Gastrocnemius medialis (tissue), 4 donors: ENCODE measurements around the gene PLXNA2.

Experiments
- POLR2A ChIP-seq, 2 donors: fragments of 450-650 bp; IDR thresholded peaks; one replicate each; pipeline ENCODE4 v1.6.1; 2017; ENCODE audit warnings: antibody characterized with exemption in 2 of 2, mild to moderate bottlenecking in 2 of 2, moderate library complexity in 2 of 2
- TF ChIP-seq, protein P1 (sequence below), 5 experiments: fragments of 450-650 bp in 3 of 5; fragments of 200-600 bp in 2 of 5; sonication (generic) in 2 of 5; IDR thresholded peaks in 4 of 5; conservative IDR thresholded peaks in 1 of 5; 1 replicate in 4 of 5; 2 replicates in 1 of 5; pipeline ENCODE4 v1.5.1; 2016 to 2019; ENCODE audit warnings: antibody characterized with exemption in 5 of 5, mild to moderate bottlenecking in 3 of 5, moderate library complexity in 3 of 5

GRCh38 chr1:208160259-208160819, 83.8 kb downstream of the PLXNA2 start:
- TF ChIP-seq POLR2A (IDR thresholded peaks at IDR 0.05) = no peak
- TF ChIP-seq, protein P1, sequence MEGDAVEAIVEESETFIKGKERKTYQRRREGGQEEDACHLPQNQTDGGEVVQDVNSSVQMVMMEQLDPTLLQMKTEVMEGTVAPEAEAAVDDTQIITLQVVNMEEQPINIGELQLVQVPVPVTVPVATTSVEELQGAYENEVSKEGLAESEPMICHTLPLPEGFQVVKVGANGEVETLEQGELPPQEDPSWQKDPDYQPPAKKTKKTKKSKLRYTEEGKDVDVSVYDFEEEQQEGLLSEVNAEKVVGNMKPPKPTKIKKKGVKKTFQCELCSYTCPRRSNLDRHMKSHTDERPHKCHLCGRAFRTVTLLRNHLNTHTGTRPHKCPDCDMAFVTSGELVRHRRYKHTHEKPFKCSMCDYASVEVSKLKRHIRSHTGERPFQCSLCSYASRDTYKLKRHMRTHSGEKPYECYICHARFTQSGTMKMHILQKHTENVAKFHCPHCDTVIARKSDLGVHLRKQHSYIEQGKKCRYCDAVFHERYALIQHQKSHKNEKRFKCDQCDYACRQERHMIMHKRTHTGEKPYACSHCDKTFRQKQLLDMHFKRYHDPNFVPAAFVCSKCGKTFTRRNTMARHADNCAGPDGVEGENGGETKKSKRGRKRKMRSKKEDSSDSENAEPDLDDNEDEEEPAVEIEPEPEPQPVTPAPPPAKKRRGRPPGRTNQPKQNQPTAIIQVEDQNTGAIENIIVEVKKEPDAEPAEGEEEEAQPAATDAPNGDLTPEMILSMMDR (IDR thresholded peaks at IDR 0.05 in 4 of 5, conservative IDR thresholded peaks at IDR 0.05 in 1 of 5) = no peak
